ENCODE data around the gene TNIK. TPM values are rescaled to one million over a fixed set of nuclear protein-coding genes. Genes with fewer than 3 reads are reported as not detected.

The TNIK gene
- total and polyA plus RNA-seq, 2 experiments from 2014 or later, result 14.6 to 34.3 TPM

DNA sequence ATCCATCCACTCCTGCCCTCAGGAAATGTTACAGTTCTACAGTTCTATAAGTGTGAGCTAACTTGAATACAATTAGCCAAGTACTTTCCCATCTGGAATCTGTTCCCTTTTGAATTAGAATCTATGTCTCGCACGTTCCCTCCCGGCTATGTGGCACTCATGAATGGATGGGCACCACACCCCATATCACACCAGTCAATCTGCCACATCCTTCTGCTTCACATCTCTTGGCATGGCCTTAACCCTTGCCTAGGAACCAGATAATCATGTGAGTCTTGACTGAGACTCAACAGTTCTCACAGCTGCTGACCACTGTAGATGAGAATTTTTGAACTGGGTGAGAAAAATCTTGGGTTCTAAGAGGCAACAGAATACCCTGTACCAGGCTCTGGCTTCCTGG, 180.2 kb downstream of the TNIK start:
- H3K4me1 ChIP-seq (ENCODE audit: insufficient read depth), result peaks cover 13% of the 10 kb centered on the region; the same call in 1 of the 2 replicates
- peaks cover 9% of the 10 kb centered on the region for H3K79me2 ChIP-seq (replicated peaks; ENCODE audit: insufficient read depth)
- H3K9me3 Mint-ChIP-seq, result no peaks in the 10 kb centered on the region; the same call in 2 of the 3 replicates
- 0 out of 3 replicates have a peak, but pooled peaks cover 3% of the 10 kb centered on the region for H3K36me3 Mint-ChIP-seq (ENCODE audit: low read depth)
- no peak for DNase-seq (ENCODE audit: low spot score)
- no peaks in the 10 kb centered on the region for H3K36me3 ChIP-seq (ENCODE audit: insufficient read depth)
- H3K4me3 Mint-ChIP-seq, result no peak overlapping the region
- no peaks in the 10 kb centered on the region for H3K27me3 Mint-ChIP-seq (ENCODE audit: insufficient read depth, low read depth, poor library complexity)
- H3K27me3 ChIP-seq (ENCODE audit: insufficient read depth), result no peaks in the 10 kb centered on the region
- no peak overlapping the region for H3K27ac ChIP-seq (ENCODE audit: low read depth)
- peaks cover 31% of the 10 kb centered on the region for H3K4me1 Mint-ChIP-seq
- ATAC-seq, result no peak
- H3K9me2 ChIP-seq (ENCODE audit: insufficient read depth), result no peaks in the 10 kb centered on the region
- H2AFZ ChIP-seq, result no peak overlapping the region
- H3K27ac Mint-ChIP-seq, result no peak overlapping the region
- no peaks in the 10 kb centered on the region for H3F3A ChIP-seq (replicated peaks; ENCODE audit: low read depth)
- no peak overlapping the region for H3K4me2 ChIP-seq
- no peak for TF ChIP-seq CREB1 (CRISPR knock-in tag; IDR thresholded peaks at IDR 0.05; ENCODE audit: low read depth)
- TF ChIP-seq, protein P1, sequence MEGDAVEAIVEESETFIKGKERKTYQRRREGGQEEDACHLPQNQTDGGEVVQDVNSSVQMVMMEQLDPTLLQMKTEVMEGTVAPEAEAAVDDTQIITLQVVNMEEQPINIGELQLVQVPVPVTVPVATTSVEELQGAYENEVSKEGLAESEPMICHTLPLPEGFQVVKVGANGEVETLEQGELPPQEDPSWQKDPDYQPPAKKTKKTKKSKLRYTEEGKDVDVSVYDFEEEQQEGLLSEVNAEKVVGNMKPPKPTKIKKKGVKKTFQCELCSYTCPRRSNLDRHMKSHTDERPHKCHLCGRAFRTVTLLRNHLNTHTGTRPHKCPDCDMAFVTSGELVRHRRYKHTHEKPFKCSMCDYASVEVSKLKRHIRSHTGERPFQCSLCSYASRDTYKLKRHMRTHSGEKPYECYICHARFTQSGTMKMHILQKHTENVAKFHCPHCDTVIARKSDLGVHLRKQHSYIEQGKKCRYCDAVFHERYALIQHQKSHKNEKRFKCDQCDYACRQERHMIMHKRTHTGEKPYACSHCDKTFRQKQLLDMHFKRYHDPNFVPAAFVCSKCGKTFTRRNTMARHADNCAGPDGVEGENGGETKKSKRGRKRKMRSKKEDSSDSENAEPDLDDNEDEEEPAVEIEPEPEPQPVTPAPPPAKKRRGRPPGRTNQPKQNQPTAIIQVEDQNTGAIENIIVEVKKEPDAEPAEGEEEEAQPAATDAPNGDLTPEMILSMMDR (conservative IDR thresholded peaks at IDR 0.05; ENCODE audit: low read depth in 2 of 2), result no peak
- TF ChIP-seq, protein P2, sequence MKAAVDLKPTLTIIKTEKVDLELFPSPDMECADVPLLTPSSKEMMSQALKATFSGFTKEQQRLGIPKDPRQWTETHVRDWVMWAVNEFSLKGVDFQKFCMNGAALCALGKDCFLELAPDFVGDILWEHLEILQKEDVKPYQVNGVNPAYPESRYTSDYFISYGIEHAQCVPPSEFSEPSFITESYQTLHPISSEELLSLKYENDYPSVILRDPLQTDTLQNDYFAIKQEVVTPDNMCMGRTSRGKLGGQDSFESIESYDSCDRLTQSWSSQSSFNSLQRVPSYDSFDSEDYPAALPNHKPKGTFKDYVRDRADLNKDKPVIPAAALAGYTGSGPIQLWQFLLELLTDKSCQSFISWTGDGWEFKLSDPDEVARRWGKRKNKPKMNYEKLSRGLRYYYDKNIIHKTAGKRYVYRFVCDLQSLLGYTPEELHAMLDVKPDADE (IDR thresholded peaks at IDR 0.05), result no peak
- no peak for TF ChIP-seq ZNF114 (CRISPR knock-in tag; IDR thresholded peaks at IDR 0.05)
- TF ChIP-seq EZH2phosphoT487 (IDR thresholded peaks at IDR 0.05; ENCODE audit: unreplicated experiment), result no peak
- TF ChIP-seq POLR2AphosphoS5 (IDR thresholded peaks at IDR 0.05; ENCODE audit: low read depth), result no peak
- TF ChIP-seq, protein P3, sequence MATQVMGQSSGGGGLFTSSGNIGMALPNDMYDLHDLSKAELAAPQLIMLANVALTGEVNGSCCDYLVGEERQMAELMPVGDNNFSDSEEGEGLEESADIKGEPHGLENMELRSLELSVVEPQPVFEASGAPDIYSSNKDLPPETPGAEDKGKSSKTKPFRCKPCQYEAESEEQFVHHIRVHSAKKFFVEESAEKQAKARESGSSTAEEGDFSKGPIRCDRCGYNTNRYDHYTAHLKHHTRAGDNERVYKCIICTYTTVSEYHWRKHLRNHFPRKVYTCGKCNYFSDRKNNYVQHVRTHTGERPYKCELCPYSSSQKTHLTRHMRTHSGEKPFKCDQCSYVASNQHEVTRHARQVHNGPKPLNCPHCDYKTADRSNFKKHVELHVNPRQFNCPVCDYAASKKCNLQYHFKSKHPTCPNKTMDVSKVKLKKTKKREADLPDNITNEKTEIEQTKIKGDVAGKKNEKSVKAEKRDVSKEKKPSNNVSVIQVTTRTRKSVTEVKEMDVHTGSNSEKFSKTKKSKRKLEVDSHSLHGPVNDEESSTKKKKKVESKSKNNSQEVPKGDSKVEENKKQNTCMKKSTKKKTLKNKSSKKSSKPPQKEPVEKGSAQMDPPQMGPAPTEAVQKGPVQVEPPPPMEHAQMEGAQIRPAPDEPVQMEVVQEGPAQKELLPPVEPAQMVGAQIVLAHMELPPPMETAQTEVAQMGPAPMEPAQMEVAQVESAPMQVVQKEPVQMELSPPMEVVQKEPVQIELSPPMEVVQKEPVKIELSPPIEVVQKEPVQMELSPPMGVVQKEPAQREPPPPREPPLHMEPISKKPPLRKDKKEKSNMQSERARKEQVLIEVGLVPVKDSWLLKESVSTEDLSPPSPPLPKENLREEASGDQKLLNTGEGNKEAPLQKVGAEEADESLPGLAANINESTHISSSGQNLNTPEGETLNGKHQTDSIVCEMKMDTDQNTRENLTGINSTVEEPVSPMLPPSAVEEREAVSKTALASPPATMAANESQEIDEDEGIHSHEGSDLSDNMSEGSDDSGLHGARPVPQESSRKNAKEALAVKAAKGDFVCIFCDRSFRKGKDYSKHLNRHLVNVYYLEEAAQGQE (IDR thresholded peaks at IDR 0.05; ENCODE audit: unreplicated experiment), result no peak
- TF ChIP-seq, protein P4, sequence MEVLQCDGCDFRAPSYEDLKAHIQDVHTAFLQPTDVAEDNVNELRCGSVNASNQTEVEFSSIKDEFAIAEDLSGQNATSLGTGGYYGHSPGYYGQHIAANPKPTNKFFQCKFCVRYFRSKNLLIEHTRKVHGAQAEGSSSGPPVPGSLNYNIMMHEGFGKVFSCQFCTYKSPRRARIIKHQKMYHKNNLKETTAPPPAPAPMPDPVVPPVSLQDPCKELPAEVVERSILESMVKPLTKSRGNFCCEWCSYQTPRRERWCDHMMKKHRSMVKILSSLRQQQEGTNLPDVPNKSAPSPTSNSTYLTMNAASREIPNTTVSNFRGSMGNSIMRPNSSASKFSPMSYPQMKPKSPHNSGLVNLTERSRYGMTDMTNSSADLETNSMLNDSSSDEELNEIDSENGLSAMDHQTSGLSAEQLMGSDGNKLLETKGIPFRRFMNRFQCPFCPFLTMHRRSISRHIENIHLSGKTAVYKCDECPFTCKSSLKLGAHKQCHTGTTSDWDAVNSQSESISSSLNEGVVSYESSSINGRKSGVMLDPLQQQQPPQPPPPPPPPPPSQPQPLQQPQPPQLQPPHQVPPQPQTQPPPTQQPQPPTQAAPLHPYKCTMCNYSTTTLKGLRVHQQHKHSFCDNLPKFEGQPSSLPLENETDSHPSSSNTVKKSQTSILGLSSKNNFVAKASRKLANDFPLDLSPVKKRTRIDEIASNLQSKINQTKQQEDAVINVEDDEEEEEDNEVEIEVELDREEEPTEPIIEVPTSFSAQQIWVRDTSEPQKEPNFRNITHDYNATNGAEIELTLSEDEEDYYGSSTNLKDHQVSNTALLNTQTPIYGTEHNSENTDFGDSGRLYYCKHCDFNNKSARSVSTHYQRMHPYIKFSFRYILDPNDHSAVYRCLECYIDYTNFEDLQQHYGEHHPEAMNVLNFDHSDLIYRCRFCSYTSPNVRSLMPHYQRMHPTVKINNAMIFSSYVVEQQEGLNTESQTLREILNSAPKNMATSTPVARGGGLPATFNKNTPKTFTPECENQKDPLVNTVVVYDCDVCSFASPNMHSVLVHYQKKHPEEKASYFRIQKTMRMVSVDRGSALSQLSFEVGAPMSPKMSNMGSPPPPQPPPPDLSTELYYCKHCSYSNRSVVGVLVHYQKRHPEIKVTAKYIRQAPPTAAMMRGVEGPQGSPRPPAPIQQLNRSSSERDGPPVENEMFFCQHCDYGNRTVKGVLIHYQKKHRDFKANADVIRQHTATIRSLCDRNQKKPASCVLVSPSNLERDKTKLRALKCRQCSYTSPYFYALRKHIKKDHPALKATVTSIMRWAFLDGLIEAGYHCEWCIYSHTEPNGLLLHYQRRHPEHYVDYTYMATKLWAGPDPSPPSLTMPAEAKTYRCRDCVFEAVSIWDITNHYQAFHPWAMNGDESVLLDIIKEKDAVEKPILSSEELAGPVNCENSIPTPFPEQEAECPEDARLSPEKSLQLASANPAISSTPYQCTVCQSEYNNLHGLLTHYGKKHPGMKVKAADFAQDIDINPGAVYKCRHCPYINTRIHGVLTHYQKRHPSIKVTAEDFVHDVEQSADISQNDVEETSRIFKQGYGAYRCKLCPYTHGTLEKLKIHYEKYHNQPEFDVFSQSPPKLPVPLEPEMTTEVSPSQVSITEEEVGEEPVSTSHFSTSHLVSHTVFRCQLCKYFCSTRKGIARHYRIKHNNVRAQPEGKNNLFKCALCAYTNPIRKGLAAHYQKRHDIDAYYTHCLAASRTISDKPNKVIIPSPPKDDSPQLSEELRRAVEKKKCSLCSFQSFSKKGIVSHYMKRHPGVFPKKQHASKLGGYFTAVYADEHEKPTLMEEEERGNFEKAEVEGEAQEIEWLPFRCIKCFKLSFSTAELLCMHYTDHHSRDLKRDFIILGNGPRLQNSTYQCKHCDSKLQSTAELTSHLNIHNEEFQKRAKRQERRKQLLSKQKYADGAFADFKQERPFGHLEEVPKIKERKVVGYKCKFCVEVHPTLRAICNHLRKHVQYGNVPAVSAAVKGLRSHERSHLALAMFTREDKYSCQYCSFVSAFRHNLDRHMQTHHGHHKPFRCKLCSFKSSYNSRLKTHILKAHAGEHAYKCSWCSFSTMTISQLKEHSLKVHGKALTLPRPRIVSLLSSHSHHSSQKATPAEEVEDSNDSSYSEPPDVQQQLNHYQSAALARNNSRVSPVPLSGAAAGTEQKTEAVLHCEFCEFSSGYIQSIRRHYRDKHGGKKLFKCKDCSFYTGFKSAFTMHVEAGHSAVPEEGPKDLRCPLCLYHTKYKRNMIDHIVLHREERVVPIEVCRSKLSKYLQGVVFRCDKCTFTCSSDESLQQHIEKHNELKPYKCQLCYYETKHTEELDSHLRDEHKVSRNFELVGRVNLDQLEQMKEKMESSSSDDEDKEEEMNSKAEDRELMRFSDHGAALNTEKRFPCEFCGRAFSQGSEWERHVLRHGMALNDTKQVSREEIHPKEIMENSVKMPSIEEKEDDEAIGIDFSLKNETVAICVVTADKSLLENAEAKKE (CRISPR knock-in tag; IDR thresholded peaks at IDR 0.05), result no peak
- TF ChIP-seq NANOG (IDR thresholded peaks at IDR 0.05; ENCODE audit: borderline replicate concordance), result no peak
- no peak for TF ChIP-seq JUNB (IDR thresholded peaks at IDR 0.05; ENCODE audit: unreplicated experiment)
- no peak for TF ChIP-seq ZNF331 (CRISPR knock-in tag; IDR thresholded peaks at IDR 0.05; ENCODE audit: low read depth)
- TF ChIP-seq EZH2 (IDR thresholded peaks at IDR 0.05; ENCODE audit: low read depth, unreplicated experiment), result no peak
- no peak for TF ChIP-seq STAT1 (IDR thresholded peaks at IDR 0.05; ENCODE audit: unreplicated experiment)
- no peak overlapping the region for H3K4me3 ChIP-seq
- H4K20me1 ChIP-seq (replicated peaks; ENCODE audit: insufficient read depth), result no peaks in the 10 kb centered on the region
